ENCODE measurements around the gene ENOX1. TPM values are rescaled to one million over a fixed set of nuclear protein-coding genes. Genes with fewer than 3 reads are reported as not detected.

ENOX1 gene
- total RNA-seq, 1 experiment from 2014 or later = 1.5 TPM

- H3K4me3 Mint-ChIP-seq (ENCODE audit: low read depth, unreplicated experiment) = no peak overlapping the region
- H3K9me3 Mint-ChIP-seq (ENCODE audit: low read depth, unreplicated experiment) = peaks cover 2% of the 10 kb centered on the region
- no peaks in the 10 kb centered on the region for H3K27me3 Mint-ChIP-seq (ENCODE audit: unreplicated experiment)
- DNase-seq = no peak
- intact Hi-C loops (cut with micrococcal nuclease; ENCODE audit: unreplicated experiment) = no loop called here
- no TSS peak for BruUV-seq (replicated peaks)
- CTCF ChIA-PET = no interaction called here
- no peak overlapping the region for H3K27ac Mint-ChIP-seq (ENCODE audit: unreplicated experiment)
- no peaks in the 10 kb centered on the region for H3K4me1 Mint-ChIP-seq (ENCODE audit: low read depth, unreplicated experiment)
- no peak for TF ChIP-seq CTCF (IDR thresholded peaks at IDR 0.05; ENCODE audit: unreplicated experiment)
- H3K36me3 Mint-ChIP-seq (ENCODE audit: insufficient read depth, unreplicated experiment) = no peaks in the 10 kb centered on the region
These were observed 409.6 kb downstream of the ENOX1 start for GRCh38 chr13:43377149-43377548.

GRCh38 chr13:43376596-43376995, 410.2 kb downstream of the ENOX1 start:
- H3K4me1 Mint-ChIP-seq (ENCODE audit: low read depth, unreplicated experiment) = no peaks in the 10 kb centered on the region
- no peaks in the 10 kb centered on the region for H3K27me3 Mint-ChIP-seq (ENCODE audit: unreplicated experiment)
- no peak overlapping the region for H3K4me3 Mint-ChIP-seq (ENCODE audit: low read depth, unreplicated experiment)
- DNase-seq = no peak
- no peaks in the 10 kb centered on the region for H3K36me3 Mint-ChIP-seq (ENCODE audit: insufficient read depth, unreplicated experiment)
- no peak for TF ChIP-seq CTCF (IDR thresholded peaks at IDR 0.05; ENCODE audit: unreplicated experiment)
- no TSS peak for BruUV-seq (replicated peaks)
- intact Hi-C loops (cut with micrococcal nuclease; ENCODE audit: unreplicated experiment) = no loop called here
- H3K27ac Mint-ChIP-seq (ENCODE audit: unreplicated experiment) = no peak overlapping the region
- CTCF ChIA-PET = no interaction called here
- H3K9me3 Mint-ChIP-seq (ENCODE audit: low read depth, unreplicated experiment) = peaks cover 2% of the 10 kb centered on the region

GRCh38 chr13:43375797-43376465, 410.8 kb downstream of the ENOX1 start:
- intact Hi-C loops (cut with micrococcal nuclease; ENCODE audit: unreplicated experiment) = no loop called here

GRCh38 chr13:43374621-43375020, 412.2 kb downstream of the ENOX1 start:
- no peak overlapping the region for H3K4me3 Mint-ChIP-seq (ENCODE audit: low read depth, unreplicated experiment)
- H3K9me3 Mint-ChIP-seq (ENCODE audit: low read depth, unreplicated experiment) = peaks cover 2% of the 10 kb centered on the region
- CTCF ChIA-PET = no interaction called here
- no peak for TF ChIP-seq CTCF (IDR thresholded peaks at IDR 0.05; ENCODE audit: unreplicated experiment)
- H3K4me1 Mint-ChIP-seq (ENCODE audit: low read depth, unreplicated experiment) = no peaks in the 10 kb centered on the region
- intact Hi-C loops (cut with micrococcal nuclease; ENCODE audit: unreplicated experiment) = no loop called here
- BruUV-seq (replicated peaks) = no TSS peak
- H3K36me3 Mint-ChIP-seq (ENCODE audit: insufficient read depth, unreplicated experiment) = no peaks in the 10 kb centered on the region
- no peak for DNase-seq
- H3K27me3 Mint-ChIP-seq (ENCODE audit: unreplicated experiment) = no peaks in the 10 kb centered on the region
- no peak overlapping the region for H3K27ac Mint-ChIP-seq (ENCODE audit: unreplicated experiment)

More at GRCh38 chr13:43375797-43376465, 410.8 kb downstream of the ENOX1 start:
- Mint-ChIP-seq H3K36me3 (ENCODE audit: insufficient read depth, unreplicated experiment) (no peaks in the 10 kb centered on the region), H3K27ac (ENCODE audit: unreplicated experiment) (no peak overlapping the region), H3K27me3 (ENCODE audit: unreplicated experiment) (no peaks in the 10 kb centered on the region), H3K4me1 (ENCODE audit: low read depth, unreplicated experiment) (no peaks in the 10 kb centered on the region), H3K4me3 (ENCODE audit: low read depth, unreplicated experiment) (no peak overlapping the region), H3K9me3 (ENCODE audit: low read depth, unreplicated experiment) (peaks cover 2% of the 10 kb centered on the region)
- CTCF ChIA-PET = no interaction called here
- BruUV-seq (replicated peaks) = no TSS peak
- no peak for TF ChIP-seq CTCF (IDR thresholded peaks at IDR 0.05; ENCODE audit: unreplicated experiment)
- DNase-seq = no peak
